Mammary epithelial cell (primary cell): ENCODE results near the gene UQCRQ.

Experiments used
- EZH2 ChIP-seq: IDR thresholded peaks from 2 replicates; pipeline ENCODE4 v1.6.1; 2012; ENCODE audit warnings: low read length, inconsistent platforms, borderline replicate concordance
- TF ChIP-seq, protein P1 (sequence below), 2 donors: IDR thresholded peaks in 1 of 2; conservative IDR thresholded peaks in 1 of 2; 2 replicates each; pipeline ENCODE4 v1.5.1; 2011 to 2012; ENCODE audit warnings: inconsistent platforms in 2 of 2, low read length in 2 of 2, mild to moderate bottlenecking in 2 of 2, control low read depth in 1 of 2, low read depth in 1 of 2; ENCODE audit not compliant: insufficient read depth in 1 of 2; ENCODE audit errors: extremely low read depth in 1 of 2

DNA sequence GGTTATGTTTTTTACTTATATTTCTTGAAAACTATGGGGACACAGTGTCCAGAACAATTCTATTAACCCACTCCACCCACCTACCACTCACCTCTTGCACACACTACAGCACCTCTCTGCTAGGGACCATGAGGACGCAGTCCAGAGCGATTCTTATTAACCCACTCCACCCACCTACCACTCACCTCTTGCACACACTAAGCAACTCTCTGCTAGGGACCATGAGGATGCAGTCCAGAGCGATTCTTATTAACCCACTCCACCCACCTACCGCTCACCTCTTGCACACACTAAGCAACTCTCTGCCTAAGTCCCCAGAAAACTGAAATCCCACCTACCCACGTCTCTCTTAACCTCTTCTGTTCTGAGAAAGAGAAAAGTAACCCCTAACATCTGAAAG, 33.8 kb upstream of the UQCRQ start:
- TF ChIP-seq, protein P1, sequence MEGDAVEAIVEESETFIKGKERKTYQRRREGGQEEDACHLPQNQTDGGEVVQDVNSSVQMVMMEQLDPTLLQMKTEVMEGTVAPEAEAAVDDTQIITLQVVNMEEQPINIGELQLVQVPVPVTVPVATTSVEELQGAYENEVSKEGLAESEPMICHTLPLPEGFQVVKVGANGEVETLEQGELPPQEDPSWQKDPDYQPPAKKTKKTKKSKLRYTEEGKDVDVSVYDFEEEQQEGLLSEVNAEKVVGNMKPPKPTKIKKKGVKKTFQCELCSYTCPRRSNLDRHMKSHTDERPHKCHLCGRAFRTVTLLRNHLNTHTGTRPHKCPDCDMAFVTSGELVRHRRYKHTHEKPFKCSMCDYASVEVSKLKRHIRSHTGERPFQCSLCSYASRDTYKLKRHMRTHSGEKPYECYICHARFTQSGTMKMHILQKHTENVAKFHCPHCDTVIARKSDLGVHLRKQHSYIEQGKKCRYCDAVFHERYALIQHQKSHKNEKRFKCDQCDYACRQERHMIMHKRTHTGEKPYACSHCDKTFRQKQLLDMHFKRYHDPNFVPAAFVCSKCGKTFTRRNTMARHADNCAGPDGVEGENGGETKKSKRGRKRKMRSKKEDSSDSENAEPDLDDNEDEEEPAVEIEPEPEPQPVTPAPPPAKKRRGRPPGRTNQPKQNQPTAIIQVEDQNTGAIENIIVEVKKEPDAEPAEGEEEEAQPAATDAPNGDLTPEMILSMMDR (conservative IDR thresholded peaks at IDR 0.05 in 1 of 2, IDR thresholded peaks at IDR 0.05 in 1 of 2; ENCODE audit: extremely low read depth in 1 of 2, insufficient read depth in 1 of 2, low read depth in 1 of 2, low read length in 2 of 2): no peak
- TF ChIP-seq EZH2: no peak
